GM18907 (cell line): ENCODE results near the gene TTLL8.

Experiments used
- ATAC-seq: cut with Tn5 transposase; IDR thresholded peaks from one replicate; pipeline ENCODE4 v1.9.1; 2021; ENCODE audit warnings: mild to moderate bottlenecking, moderate library complexity; ENCODE audit not compliant: unreplicated experiment

The TTLL8 gene

GRCh38 chr22:50083462-50084079 lies 25.5 kb upstream of the TTLL8 start:
- ATAC-seq = no peak

DNA sequence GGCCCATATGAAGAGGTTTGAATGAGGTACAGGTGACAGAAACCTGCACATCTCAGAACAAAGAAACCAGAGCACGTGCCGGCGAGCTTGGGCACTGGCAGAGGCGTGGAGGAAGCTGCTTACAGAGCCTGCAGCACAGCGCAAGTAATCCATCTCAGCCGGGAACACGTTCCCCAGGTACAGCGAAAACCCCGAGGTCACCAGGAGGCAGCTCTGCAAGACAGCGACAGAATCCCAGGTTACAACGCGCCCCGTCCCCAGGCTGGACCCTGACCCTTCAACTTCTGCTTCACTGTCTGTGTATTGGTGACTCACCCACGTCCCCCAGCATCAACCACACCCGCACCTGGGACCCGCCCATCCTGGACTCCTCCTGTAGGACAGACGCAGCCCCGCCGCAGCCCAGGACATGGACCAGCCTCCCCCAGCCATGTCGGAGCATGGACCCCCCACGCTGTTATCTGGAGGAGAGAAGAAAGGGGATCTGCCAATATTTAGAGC lies 24.9 kb upstream of the TTLL8 start:
- no peak for ATAC-seq

- no peak for ATAC-seq
These were observed 24.2 kb upstream of the TTLL8 start for GRCh38 chr22:50082197-50082715.

GRCh38 chr22:50081426-50082196 lies 23.5 kb upstream of the TTLL8 start:
- ATAC-seq = no peak

DNA sequence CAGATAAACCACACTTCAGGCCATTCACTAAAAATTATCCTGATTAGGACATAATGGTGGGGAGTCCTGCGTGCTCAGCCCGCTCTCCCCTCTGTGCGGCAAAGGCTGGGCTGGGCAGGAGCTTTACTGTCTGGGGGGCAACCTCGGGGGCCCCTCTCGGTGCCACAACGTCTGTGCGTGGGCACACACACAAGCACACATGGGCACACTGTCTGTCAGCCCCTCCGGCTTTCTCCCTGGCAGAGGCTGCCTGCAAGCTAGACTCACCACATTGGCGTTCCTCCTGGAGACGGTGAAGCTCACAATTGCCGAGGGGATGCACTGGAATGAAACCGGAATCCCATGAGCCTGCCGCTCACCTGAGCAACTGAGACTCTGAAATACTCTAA lies 22.0 kb upstream of the TTLL8 start:
- ATAC-seq = no peak

DNA sequence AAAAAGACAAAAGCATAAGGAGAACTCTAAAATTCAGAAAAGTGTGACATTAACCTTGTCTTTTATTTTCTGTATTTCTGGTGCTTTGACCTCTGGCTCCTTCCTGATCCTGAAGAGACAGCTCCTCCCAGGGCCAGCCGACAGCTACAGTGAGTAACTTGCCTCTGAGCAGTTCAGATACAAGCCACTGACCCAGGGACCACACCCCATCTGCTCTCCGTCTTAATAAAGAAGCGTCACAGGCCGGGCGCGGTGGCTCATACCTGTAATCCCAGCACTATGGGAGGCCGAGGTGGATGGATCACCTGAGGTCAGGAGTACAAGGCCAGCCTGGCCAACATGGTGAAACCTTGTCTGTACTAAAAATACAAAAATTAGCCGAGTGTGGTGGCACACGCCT lies 20.7 kb upstream of the TTLL8 start:
- ATAC-seq = no peak

DNA sequence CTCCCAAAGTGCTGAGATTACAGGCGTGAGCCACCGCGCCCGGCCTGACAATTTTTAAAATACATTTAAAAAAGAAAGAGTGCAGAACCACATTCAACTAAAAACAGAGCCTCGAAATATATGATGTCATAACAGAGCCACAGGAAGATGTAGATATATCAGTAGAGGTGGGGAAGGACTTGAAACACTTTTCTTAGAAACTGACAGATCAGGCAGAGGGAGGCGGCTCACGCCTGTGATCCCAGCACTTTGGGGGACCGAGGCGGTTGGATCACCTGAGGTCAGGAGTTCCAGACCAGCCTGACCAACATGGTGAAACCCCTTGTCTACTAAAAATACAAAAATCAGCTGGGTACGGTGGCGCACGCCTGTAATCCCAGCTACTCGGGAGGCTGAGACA lies 20.1 kb upstream of the TTLL8 start:
- no peak for ATAC-seq

- no peak for ATAC-seq
These were observed 18.8 kb upstream of the TTLL8 start for GRCh38 chr22:50076646-50077535.

GRCh38 chr22:50074551-50075530 lies 16.7 kb upstream of the TTLL8 start:
- no peak for ATAC-seq

DNA sequence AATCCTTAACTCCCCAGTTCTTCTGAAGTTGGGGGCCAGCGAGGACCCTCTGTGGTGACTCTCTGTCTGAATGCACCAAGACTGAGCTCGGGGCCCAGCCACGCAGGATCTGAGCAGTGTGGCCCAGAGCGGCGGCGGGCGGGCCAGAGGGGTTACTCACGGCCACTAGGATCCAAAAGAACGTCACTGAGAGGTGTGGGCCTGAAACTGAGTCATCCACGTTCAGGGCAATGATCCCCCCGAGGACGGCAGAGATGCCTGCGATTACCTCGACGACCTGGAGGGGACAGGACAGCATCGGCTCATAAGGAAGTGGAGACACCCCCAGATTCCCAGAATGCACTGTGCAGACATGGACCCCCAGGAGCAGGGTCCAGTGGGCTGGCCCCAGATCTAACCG lies 16.0 kb upstream of the TTLL8 start:
- no peak for ATAC-seq

DNA sequence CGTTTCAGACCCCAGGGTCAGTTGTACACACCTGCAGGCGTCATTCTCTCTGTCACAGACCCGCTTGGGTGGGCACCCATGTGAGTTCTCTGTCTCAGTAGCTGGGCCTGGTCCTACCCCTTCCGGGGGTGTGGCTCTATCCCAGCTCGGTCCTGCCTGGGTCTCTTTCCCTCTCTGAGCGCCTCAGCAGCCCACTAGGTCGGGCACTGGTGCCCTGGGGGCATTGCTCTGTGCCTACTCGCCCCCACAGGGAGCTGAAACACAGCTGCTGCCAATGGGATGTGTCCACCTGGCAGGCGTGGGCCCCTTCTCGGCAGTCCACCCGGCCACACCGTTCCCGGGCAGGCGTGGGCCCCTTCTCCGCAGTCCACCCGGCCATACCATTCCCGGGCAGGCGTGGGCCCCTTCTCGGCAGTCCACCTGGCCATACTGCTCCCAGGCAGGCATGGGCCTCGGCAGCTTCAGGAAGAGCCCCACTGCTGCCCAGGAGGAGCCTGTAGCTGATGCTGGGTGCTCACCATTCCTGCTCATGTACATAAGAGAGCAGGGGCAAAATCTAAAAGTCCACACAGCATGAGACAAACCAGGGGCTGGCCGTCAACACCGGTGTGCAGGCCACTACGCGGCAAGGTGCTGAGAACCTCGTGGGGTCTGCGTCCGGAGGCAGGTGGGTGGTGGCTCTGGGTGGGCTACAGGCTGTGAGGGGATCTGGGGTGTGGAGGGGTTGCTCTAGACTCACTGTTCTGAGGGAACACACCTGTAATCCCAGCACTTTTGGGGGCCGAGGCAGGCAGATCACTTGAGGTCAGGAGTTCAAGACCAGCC lies 14.8 kb upstream of the TTLL8 start:
- ATAC-seq = no peak

GRCh38 chr22:50072167-50072555 lies 14.1 kb upstream of the TTLL8 start:
- ATAC-seq = no peak

- no peak for ATAC-seq
These were observed 13.5 kb upstream of the TTLL8 start for GRCh38 chr22:50071432-50072166.

GRCh38 chr22:50070366-50070765 lies 12.3 kb upstream of the TTLL8 start:
- ATAC-seq = no peak

DNA sequence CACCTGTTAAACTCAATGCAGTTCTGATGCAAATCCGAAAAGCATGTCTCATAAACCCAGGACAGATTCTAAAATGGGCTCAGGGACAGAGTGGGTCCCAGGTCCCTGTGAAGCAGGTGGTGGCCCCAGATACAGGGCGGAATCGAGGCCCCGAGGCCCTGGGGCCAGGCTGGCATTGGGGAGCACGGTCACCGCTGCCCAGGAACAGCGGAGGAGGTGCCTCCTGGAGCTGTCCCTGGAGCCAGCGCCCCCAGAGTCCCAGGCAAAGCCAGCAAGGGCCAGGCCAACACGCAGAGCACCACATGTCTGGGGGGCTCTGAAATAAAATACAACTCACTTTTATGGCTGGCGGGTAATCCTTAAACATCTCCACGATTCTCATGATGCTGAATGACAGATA lies 10.0 kb upstream of the TTLL8 start:
- ATAC-seq = no peak

DNA sequence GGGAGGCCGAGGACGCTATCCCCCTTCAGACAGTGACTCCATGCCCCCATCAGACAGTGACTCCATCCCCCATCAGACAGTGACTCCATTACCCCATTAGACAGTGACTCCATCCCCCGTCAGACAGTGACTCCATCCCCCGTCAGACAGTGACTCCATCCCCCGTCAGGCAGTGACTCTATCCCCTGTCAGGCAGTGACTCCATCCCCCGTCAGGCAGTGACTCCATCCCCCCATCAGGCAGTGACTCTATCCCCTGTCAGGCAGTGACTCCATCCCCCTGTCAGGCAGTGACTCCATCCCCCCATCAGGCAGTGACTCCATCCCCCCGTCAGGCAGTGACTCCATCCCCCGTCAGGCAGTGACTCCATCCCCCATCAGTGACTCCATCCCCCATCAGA lies 9.1 kb upstream of the TTLL8 start:
- ATAC-seq = no peak

GRCh38 chr22:50064453-50064852 lies 6.4 kb upstream of the TTLL8 start:
- ATAC-seq = no peak

- no peak for ATAC-seq
These were observed 5.7 kb upstream of the TTLL8 start for GRCh38 chr22:50063589-50064393.
